Astrocyte of the cerebellum (primary cell): ENCODE results near the gene SFXN5.

Experiments
- DNase-seq: peaks from one replicate; pipeline ENCODE4 v3.0.0-alpha.2; 2011; ENCODE audit warnings: low read depth
- H3K4me3 ChIP-seq: 2 replicates; pipeline ENCODE4 v1.5.1; 2011; ENCODE audit warnings: mild to moderate bottlenecking, low read depth, low read length, moderate library complexity
- in situ Hi-C: cut with HindIII; loops from 2 replicates; pipeline ENCODE4 v1.10.0; 2017; ENCODE audit warnings: low sequenced_read_pairs
- TF ChIP-seq, protein P1 (sequence below): IDR thresholded peaks from 2 replicates; pipeline ENCODE4 v1.5.1; 2012; ENCODE audit warnings: low read length, low read depth, moderate library complexity, mild to moderate bottlenecking; ENCODE audit errors: missing control alignments

SFXN5 gene

GRCh38 chr2:73018188-73018825 lies 53.2 kb downstream of the SFXN5 start:
- TF ChIP-seq, protein P1, sequence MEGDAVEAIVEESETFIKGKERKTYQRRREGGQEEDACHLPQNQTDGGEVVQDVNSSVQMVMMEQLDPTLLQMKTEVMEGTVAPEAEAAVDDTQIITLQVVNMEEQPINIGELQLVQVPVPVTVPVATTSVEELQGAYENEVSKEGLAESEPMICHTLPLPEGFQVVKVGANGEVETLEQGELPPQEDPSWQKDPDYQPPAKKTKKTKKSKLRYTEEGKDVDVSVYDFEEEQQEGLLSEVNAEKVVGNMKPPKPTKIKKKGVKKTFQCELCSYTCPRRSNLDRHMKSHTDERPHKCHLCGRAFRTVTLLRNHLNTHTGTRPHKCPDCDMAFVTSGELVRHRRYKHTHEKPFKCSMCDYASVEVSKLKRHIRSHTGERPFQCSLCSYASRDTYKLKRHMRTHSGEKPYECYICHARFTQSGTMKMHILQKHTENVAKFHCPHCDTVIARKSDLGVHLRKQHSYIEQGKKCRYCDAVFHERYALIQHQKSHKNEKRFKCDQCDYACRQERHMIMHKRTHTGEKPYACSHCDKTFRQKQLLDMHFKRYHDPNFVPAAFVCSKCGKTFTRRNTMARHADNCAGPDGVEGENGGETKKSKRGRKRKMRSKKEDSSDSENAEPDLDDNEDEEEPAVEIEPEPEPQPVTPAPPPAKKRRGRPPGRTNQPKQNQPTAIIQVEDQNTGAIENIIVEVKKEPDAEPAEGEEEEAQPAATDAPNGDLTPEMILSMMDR: no peak
- no peak for DNase-seq
- no peak overlapping the region for H3K4me3 ChIP-seq
- in situ Hi-C loops: no loop called here

GRCh38 chr2:73013936-73014335 lies 57.6 kb downstream of the SFXN5 start:
- in situ Hi-C loops: no loop called here
- DNase-seq: peak; percentile 63
- no peak overlapping the region for H3K4me3 ChIP-seq
- TF ChIP-seq, protein P1: no peak

DNA sequence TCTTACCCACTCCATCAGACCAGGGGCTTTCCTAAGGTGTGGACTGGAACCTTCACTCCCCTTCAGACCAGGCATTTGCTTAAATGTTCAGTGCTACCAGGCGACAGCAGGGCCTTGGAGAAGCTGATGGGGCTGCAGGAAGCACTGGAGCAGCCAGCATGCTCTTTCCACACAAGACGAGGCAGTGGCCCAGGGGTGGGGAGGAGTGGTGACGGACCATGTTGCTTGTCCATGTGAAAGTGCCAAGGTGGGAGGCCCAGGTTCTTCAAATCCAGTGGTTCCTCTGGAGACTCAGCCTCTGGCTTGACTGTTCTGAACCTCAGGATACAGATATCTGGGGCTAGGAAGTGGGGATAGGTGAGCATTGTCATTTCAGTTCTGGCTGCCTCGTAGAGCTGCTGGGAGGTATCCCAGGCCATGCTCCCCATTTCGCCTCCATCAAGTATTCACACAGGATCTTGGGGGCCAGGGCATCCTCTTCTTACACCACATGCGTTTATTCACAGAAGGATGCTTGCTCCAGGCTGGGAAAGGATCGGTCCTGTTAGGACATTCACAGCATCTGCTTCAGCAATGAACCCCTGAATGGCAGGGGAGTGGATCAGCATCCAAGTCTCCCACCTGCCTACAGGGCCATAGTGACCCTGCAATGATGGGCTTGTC lies 62.2 kb downstream of the SFXN5 start:
- in situ Hi-C loops: loop anchor here (5.0 kb wide), 1 partner anchor 53 kb away; no protein-coding TSS in a partner anchor
- DNase-seq: no peak
- TF ChIP-seq, protein P1: no peak
- H3K4me3 ChIP-seq: no peak overlapping the region

- DNase-seq: no peak
- in situ Hi-C loops: loop anchor here (5.0 kb wide), 1 partner anchor 54 kb away; no protein-coding TSS in a partner anchor
- H3K4me3 ChIP-seq: no peak overlapping the region
- TF ChIP-seq, protein P1: no peak
Measured at GRCh38 chr2:73008766-73009135, 62.8 kb downstream of the SFXN5 start.

DNA sequence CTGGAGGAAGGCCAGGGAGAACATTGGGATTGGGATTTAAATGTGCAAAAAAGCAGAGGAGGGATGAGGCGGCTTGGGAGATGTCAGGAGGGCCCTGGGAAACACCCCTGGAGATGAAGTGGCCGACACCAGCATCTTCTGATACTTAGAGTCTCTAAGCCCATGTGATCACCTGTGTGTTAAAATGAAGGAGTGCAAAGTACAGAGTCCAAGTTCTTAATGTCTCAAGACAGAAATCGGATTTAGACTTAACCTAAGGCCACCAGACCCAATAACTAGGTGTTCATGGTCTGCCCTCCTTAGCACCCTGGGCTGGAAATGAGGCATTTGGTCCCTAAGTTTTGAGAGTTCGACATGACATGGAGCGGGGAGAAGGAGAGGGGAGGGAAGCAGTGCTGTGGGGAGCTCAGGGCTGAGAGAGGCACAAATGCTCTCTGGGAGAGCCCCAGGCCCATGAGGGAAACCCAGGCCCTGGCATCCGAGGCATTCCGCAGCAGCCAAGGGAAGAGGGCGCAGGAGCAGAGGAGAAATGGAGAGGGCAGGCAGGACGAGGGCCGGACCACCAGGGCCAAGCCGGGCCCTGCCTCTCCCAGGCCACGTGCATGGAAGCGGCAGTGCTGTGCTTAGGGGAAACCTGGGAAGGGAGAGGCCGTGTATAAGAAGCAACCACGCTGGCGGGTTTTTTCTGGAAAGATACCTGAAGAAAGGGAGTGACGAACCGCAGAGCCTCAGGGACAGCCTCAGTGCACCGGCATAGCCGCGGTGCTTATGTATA lies 63.3 kb downstream of the SFXN5 start:
- no peak overlapping the region for H3K4me3 ChIP-seq
- DNase-seq: no peak
- TF ChIP-seq, protein P1: no peak
- in situ Hi-C loops: loop anchor here (5.0 kb wide), 1 partner anchor 54 kb away; no protein-coding TSS in a partner anchor

DNA sequence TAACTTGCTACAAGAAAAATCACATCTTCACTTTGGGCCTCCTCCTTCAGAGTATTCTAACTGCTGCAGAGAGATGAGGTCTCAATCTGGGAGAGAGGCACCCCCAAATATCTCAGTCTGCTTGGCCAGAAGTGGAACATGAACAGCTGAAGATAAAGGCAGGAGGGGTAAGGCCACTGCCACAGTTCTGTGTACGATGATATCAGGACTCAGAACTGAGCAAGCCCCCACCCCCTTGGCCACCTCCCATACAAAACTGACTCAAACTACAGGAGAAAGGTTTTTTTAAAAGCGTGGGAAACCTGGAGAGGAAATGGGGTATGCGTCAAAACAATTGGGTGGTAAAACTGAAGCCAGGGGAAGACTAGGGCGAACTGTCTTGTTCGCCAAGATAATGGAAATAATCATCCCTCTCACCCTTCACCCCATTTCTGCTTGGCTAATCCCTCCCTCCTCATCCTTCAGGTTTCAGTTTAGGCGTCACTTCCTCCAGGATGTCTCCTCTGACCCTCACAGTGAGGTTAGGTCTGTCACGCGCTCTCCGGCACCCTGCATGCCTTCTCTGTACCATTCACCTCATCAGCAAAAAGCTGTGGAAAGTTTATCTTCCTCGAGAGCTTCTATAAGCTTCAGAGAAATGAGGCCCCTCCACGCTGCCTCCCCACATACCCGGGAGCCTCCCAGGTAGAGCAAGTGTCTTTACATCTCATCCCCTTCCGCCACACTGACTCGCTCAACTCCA lies 64.4 kb downstream of the SFXN5 start:
- no peak overlapping the region for H3K4me3 ChIP-seq
- no peak for DNase-seq
- TF ChIP-seq, protein P1: no peak
- in situ Hi-C loops: loop anchor here (5.0 kb wide), 1 partner anchor 55 kb away; no protein-coding TSS in a partner anchor
